GM12878 (cell line): ENCODE measurements around the gene CNTNAP2. TPM values are rescaled to one million over a fixed set of nuclear protein-coding genes. Genes with fewer than 3 reads are reported as not detected.

Source experiments
- ATAC-seq: fragments of 200-7000 bp; cut with Tn5 transposase; 3 replicates; pipeline ENCODE4 v1.9.1; 2020; ENCODE audit warnings: mild to moderate bottlenecking, moderate library complexity
- BruUV-seq: library from RNA; stranded (reverse); fragments of 400-500 nt; replicated peaks from 2 replicates; lab custom pipeline; 2021; lab: Mats Ljungman, UMichigan
- CTCF ChIA-PET: fragments of 300-600 bp; sonication (Branson Sonifier 250); formaldehyde crosslinking; extraction: SDS; loops from one replicate; lab custom pipeline; 2021; ENCODE audit warnings: inconsistent platforms; lab: Yijun Ruan, JAX
- POLR2A ChIA-PET: fragments of 350-600 bp; formaldehyde crosslinking; extraction: SDS; loops from one replicate; lab custom pipeline; 2021; ENCODE audit warnings: inconsistent platforms; lab: Charles Lee
- RAD21 ChIA-PET: fragments of 300-600 bp; sonication (Branson Sonifier 250); formaldehyde crosslinking; loops from one replicate; lab custom pipeline; 2023; ENCODE audit warnings: antibody characterized with exemption; ENCODE audit not compliant: unreplicated experiment; lab: Charles Lee
- SMC1A ChIA-PET: fragments of 300-600 bp; sonication (Branson Sonifier 250); formaldehyde crosslinking; loops from one replicate; lab custom pipeline; 2023; ENCODE audit not compliant: unreplicated experiment, uncharacterized antibody; lab: Charles Lee
- DNase-seq: peaks from one replicate; pipeline ENCODE4 v3.0.0-alpha.2; 2011; ENCODE audit warnings: low read depth, low spot score
- FAIRE-seq: peaks from 3 replicates; lab custom pipeline; 2011; peaks lifted over from hg19 to GRCh38; lab: Jason Lieb, UNC
- H2AFZ ChIP-seq: 2 replicates; pipeline ENCODE4 v1.6.0; 2011; ENCODE audit warnings: low read depth, low read length, control low read depth; ENCODE audit not compliant: control insufficient read depth
- H3K27ac ChIP-seq: 2 replicates; pipeline ENCODE4 v1.5.1; 2011; ENCODE audit warnings: control low read depth; ENCODE audit not compliant: control insufficient read depth, insufficient read depth
- H3K27me3 ChIP-seq, 2 experiments: replicated peaks in 1 of 2; 2 replicates each; pipeline versions ENCODE4 v1.6.0 to v1.6.1; 2011; ENCODE audit warnings: low read length in 1 of 2; ENCODE audit not compliant: control insufficient read depth in 2 of 2, insufficient read depth in 2 of 2
- H3K36me3 ChIP-seq, 2 experiments: 2 replicates each; pipeline ENCODE4 v1.5.1; 2011; ENCODE audit warnings: low read length in 1 of 2; ENCODE audit not compliant: control insufficient read depth in 2 of 2, insufficient read depth in 2 of 2
- H3K4me1 ChIP-seq: 2 replicates; pipeline ENCODE4 v1.6.1; 2011; ENCODE audit warnings: mild to moderate bottlenecking, low read length, moderate library complexity, mixed read lengths; ENCODE audit not compliant: control insufficient read depth, insufficient read depth
- H3K4me2 ChIP-seq: 2 replicates; pipeline ENCODE4 v1.6.0; 2011; ENCODE audit warnings: control low read depth; ENCODE audit not compliant: control insufficient read depth, insufficient read depth
- H3K4me3 ChIP-seq: fragments of 200-600 bp; sonication (generic); 2 replicates; pipeline ENCODE4 v1.5.1; 2016
- H3K79me2 ChIP-seq: 2 replicates; pipeline ENCODE4 v1.6.0; 2011; ENCODE audit warnings: low read length; ENCODE audit not compliant: control insufficient read depth, insufficient read depth
- H3K9ac ChIP-seq: 2 replicates; pipeline ENCODE4 v1.8.0; 2011; ENCODE audit warnings: low read length, control low read depth, mixed read lengths; ENCODE audit not compliant: control insufficient read depth, insufficient read depth
- H3K9me3 ChIP-seq: replicated peaks from 3 replicates; pipeline ENCODE4 v1.5.1; 2011; ENCODE audit warnings: mild to moderate bottlenecking, low read length; ENCODE audit not compliant: control insufficient read depth, insufficient read depth
- H4K20me1 ChIP-seq: 2 replicates; pipeline ENCODE4 v1.6.0; 2011; ENCODE audit not compliant: control insufficient read depth, insufficient read depth
- BHLHE40 ChIP-seq, 2 experiments: fragments of 450-650 bp in 1 of 2; IDR thresholded peaks; 2 replicates each; pipeline ENCODE4 v1.6.1; 2011 to 2017; ENCODE audit warnings: low read depth in 2 of 2, borderline replicate concordance in 1 of 2, improper control_type of control experiment in 1 of 2, low read length in 1 of 2, mild to moderate bottlenecking in 1 of 2
- DPF2 ChIP-seq: fragments of 450-650 bp; IDR thresholded peaks from 2 replicates; pipeline ENCODE4 v1.6.1; 2017; ENCODE audit warnings: mild to moderate bottlenecking
- EP300 ChIP-seq, 2 experiments: fragments of 150-350 bp in 1 of 2; IDR thresholded peaks; 2 replicates each; pipeline ENCODE4 v1.6.1; 2011 to 2012; ENCODE audit warnings: low read depth in 2 of 2, low read length in 2 of 2, borderline replicate concordance in 1 of 2, improper control_type of control experiment in 1 of 2, inconsistent platforms in 1 of 2; ENCODE audit not compliant: control insufficient read depth in 1 of 2
- IKZF1 ChIP-seq: fragments of 450-650 bp; conservative IDR thresholded peaks from 2 replicates; pipeline ENCODE4 v1.6.1; 2017; ENCODE audit warnings: antibody characterized with exemption, mild to moderate bottlenecking
- NR2C1 ChIP-seq: fragments of 450-650 bp; IDR thresholded peaks from 2 replicates; pipeline ENCODE4 v1.6.1; 2017; ENCODE audit warnings: antibody characterized with exemption, mild to moderate bottlenecking, moderate library complexity
- SIN3A ChIP-seq: IDR thresholded peaks from 2 replicates; pipeline ENCODE4 v1.6.1; 2012; ENCODE audit warnings: low read depth, low read length, improper control_type of control experiment
- SREBF1 ChIP-seq: IDR thresholded peaks from 2 replicates; pipeline ENCODE4 v1.6.1; 2012; ENCODE audit warnings: mild to moderate bottlenecking, low read length
- WGBS: methylation state at CpG from one replicate; pipeline ENCODE4 v1.1.6; 2016; ENCODE audit warnings: low lambda C conversion rate; ENCODE audit not compliant: insufficient replicate concordance, insufficient coverage; ENCODE audit errors: missing lambda C conversion rate; 5-methylcytosine and 5-hydroxymethylcytosine counted together
- in situ Hi-C: fragments of 300-500 bp; cut with MboI; formaldehyde crosslinking; loops from 9 replicates; pipeline ENCODE4 v1.14.3; 2018; ENCODE audit warnings: mixed read lengths
- intact Hi-C: fragments of 100-400 bp; cut with micrococcal nuclease; formaldehyde crosslinking; loops from one replicate; pipeline ENCODE4 v1.14.2; 2022; ENCODE audit not compliant: unreplicated experiment
- polyA plus RNA-seq, 11 experiments: library from polyadenylated mRNA; depleted of rRNA in 4 of 11; unstranded in 6 of 11; stranded (reverse) in 5 of 11; fragments of >200 nt; fragmentation: Nextera tagmentation in 4 of 11; fragmentation: Illumina TruSeq in 1 of 11; extraction: Ambion mirVana in 4 of 11; extraction: Trizol in 1 of 11; gene quantifications; 1 replicate in 1 of 11; 2 replicates in 10 of 11; pipeline versions ENCODE4 v1.2.1 to v1.2.3, GENCODE V29; 2011 to 2016; ENCODE audit warnings: inconsistent platforms in 2 of 11, missing spikeins in 2 of 11, low read depth in 1 of 11
- total RNA-seq, 4 experiments: library from RNA; depleted of rRNA in 3 of 4; stranded (reverse); fragments of >200 nt in 3 of 4; fragmentation: Illumina TruSeq in 1 of 4; extraction: Trizol in 1 of 4; gene quantifications; 2 replicates each; pipeline versions ENCODE4 v1.2.1 to v1.2.3, GENCODE V29; 2013 to 2021
- TF ChIP-seq, protein P1 (sequence below): fragments of 450-650 bp; IDR thresholded peaks from 2 replicates; pipeline ENCODE4 v1.6.1; 2014; ENCODE audit warnings: mild to moderate bottlenecking
- TF ChIP-seq, protein P2 (sequence below): IDR thresholded peaks from 2 replicates; pipeline ENCODE4 v1.6.1; 2011; ENCODE audit warnings: low read depth, low read length, improper control_type of control experiment, borderline replicate concordance
- TF ChIP-seq, protein P3 (sequence below): fragments of 450-650 bp; IDR thresholded peaks from 2 replicates; pipeline ENCODE4 v1.6.1; 2017; ENCODE audit warnings: mild to moderate bottlenecking
- TF ChIP-seq, protein P4 (sequence below): IDR thresholded peaks from 2 replicates; pipeline ENCODE4 v1.6.1; 2011; ENCODE audit warnings: borderline replicate concordance, low read depth, mild to moderate bottlenecking, moderate library complexity, mixed read lengths, low read length; ENCODE audit not compliant: insufficient read depth; ENCODE audit errors: extremely low read length

The CNTNAP2 gene
- total and polyA plus RNA-seq, 10 of the 15 experiments (the other 5 are each of a cell fraction or from before 2014, with no cell fraction given): 0.03 to 0.08 (median 0.03) TPM; not detected in 7

DNA sequence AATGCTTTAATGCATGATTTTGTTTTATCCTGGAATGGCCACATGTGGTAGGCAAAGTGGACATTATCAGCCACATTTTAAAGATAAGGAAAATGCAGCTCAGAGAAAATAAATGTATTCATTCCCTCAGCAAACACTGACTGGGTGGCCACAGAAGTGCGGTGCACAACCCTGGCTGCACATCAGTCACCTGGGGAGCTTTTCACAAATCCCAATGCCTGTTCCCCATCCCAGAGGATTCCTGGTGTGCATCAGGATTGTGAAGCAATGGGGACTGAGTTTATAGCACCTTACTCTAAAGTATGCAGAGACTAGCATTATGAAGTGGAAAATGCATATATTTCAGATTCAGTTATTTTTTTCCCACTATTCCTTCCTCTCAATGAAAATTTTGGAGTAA lies 2280.5 kb downstream of the CNTNAP2 start:
- TF ChIP-seq DPF2 (no peak), IKZF1 (no peak), NR2C1 (no peak), SIN3A (no peak), SREBF1 (no peak), BHLHE40 (IDR thresholded peaks at IDR 0.05; ENCODE audit: borderline replicate concordance in 1 of 2, low read depth in 2 of 2, low read length in 1 of 2) (no peak), EP300 (IDR thresholded peaks at IDR 0.05; ENCODE audit: borderline replicate concordance in 1 of 2, control insufficient read depth in 1 of 2, low read depth in 2 of 2, low read length in 2 of 2) (no peak)
- TF ChIP-seq, protein P1, sequence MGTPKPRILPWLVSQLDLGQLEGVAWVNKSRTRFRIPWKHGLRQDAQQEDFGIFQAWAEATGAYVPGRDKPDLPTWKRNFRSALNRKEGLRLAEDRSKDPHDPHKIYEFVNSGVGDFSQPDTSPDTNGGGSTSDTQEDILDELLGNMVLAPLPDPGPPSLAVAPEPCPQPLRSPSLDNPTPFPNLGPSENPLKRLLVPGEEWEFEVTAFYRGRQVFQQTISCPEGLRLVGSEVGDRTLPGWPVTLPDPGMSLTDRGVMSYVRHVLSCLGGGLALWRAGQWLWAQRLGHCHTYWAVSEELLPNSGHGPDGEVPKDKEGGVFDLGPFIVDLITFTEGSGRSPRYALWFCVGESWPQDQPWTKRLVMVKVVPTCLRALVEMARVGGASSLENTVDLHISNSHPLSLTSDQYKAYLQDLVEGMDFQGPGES: no peak
- TF ChIP-seq, protein P2, sequence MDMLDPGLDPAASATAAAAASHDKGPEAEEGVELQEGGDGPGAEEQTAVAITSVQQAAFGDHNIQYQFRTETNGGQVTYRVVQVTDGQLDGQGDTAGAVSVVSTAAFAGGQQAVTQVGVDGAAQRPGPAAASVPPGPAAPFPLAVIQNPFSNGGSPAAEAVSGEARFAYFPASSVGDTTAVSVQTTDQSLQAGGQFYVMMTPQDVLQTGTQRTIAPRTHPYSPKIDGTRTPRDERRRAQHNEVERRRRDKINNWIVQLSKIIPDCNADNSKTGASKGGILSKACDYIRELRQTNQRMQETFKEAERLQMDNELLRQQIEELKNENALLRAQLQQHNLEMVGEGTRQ: no peak
- TF ChIP-seq, protein P3, sequence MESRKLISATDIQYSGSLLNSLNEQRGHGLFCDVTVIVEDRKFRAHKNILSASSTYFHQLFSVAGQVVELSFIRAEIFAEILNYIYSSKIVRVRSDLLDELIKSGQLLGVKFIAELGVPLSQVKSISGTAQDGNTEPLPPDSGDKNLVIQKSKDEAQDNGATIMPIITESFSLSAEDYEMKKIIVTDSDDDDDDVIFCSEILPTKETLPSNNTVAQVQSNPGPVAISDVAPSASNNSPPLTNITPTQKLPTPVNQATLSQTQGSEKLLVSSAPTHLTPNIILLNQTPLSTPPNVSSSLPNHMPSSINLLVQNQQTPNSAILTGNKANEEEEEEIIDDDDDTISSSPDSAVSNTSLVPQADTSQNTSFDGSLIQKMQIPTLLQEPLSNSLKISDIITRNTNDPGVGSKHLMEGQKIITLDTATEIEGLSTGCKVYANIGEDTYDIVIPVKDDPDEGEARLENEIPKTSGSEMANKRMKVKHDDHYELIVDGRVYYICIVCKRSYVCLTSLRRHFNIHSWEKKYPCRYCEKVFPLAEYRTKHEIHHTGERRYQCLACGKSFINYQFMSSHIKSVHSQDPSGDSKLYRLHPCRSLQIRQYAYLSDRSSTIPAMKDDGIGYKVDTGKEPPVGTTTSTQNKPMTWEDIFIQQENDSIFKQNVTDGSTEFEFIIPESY: no peak
- TF ChIP-seq, protein P4, sequence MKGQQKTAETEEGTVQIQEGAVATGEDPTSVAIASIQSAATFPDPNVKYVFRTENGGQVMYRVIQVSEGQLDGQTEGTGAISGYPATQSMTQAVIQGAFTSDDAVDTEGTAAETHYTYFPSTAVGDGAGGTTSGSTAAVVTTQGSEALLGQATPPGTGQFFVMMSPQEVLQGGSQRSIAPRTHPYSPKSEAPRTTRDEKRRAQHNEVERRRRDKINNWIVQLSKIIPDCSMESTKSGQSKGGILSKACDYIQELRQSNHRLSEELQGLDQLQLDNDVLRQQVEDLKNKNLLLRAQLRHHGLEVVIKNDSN: no peak
- Histone ChIP-seq H3K27me3 (no peaks in the 10 kb centered on the region), H3K36me3 (no peaks in the 10 kb centered on the region), H3K27ac (no peak overlapping the region), H3K9ac (no peak overlapping the region), H3K9me3 (no peaks in the 10 kb centered on the region), H4K20me1 (no peaks in the 10 kb centered on the region), H3K4me1 (peaks cover 9% of the 10 kb centered on the region), H3K4me3 (no peak overlapping the region), H2AFZ (no peak overlapping the region), H3K79me2 (no peaks in the 10 kb centered on the region), H3K4me2 (no peak overlapping the region)
- ChIA-PET RAD21 (no interaction called here), POLR2A (no interaction called here), CTCF (no interaction called here), SMC1A (no interaction called here)
- intact Hi-C loops (no loop called here), in situ Hi-C loops (no loop called here)
- FAIRE-seq (no peak), DNase-seq (no peak), ATAC-seq (no peak)
- BruUV-seq: no TSS peak
- WGBS: 100% methylated on average over 1 of the region's 1 CpG
